H9 (cell line): ENCODE measurements around the gene MYCN. TPM values are rescaled to one million over a fixed set of nuclear protein-coding genes. Genes with fewer than 3 reads are reported as not detected.

Experiments used
- DNase-seq: peaks from one replicate; pipeline ENCODE4 v3.0.0-alpha.2; 2017
- H2AFZ ChIP-seq: one replicate; pipeline ENCODE4 v1.6.1; 2013; ENCODE audit warnings: mild to moderate bottlenecking, low read length, control low read depth, moderate library complexity
- H2AK5ac ChIP-seq: 2 replicates; pipeline ENCODE4 v1.6.1; 2013; ENCODE audit warnings: low read length, control low read depth, mixed read lengths; ENCODE audit not compliant: insufficient read length
- H2BK120ac ChIP-seq: one replicate; pipeline ENCODE4 v1.6.1; 2013; ENCODE audit warnings: low read depth, mild to moderate bottlenecking, low read length, control low read depth, inconsistent platforms; ENCODE audit not compliant: poor library complexity, severe bottlenecking
- H2BK12ac ChIP-seq: 2 replicates; pipeline ENCODE4 v1.6.1; 2013; ENCODE audit warnings: low read length, control low read depth, mixed read lengths, low read depth; ENCODE audit not compliant: insufficient read length
- H2BK15ac ChIP-seq: 2 replicates; pipeline ENCODE4 v1.6.1; 2013; ENCODE audit warnings: low read depth, low read length, control low read depth
- H2BK20ac ChIP-seq: one replicate; pipeline ENCODE4 v1.6.1; 2013; ENCODE audit warnings: low read depth, mild to moderate bottlenecking, low read length, control low read depth, inconsistent platforms; ENCODE audit not compliant: poor library complexity, severe bottlenecking
- H2BK5ac ChIP-seq: 2 replicates; pipeline ENCODE4 v1.6.1; 2013; ENCODE audit warnings: low read length, control low read depth, mixed read lengths; ENCODE audit not compliant: insufficient read length
- H3K14ac ChIP-seq: 2 replicates; pipeline ENCODE4 v1.6.1; 2013; ENCODE audit warnings: low read length, control low read depth; ENCODE audit not compliant: insufficient read depth
- H3K18ac ChIP-seq: 2 replicates; pipeline ENCODE4 v1.6.1; 2013; ENCODE audit warnings: low read depth, mild to moderate bottlenecking, mixed read lengths, low read length, control low read depth; ENCODE audit not compliant: insufficient read length
- H3K23ac ChIP-seq: 2 replicates; pipeline ENCODE4 v1.6.1; 2013; ENCODE audit warnings: low read length, control low read depth, mixed read lengths, low read depth; ENCODE audit not compliant: insufficient read length
- H3K23me2 ChIP-seq: 2 replicates; pipeline ENCODE4 v1.6.1; 2013; ENCODE audit warnings: low read depth, mild to moderate bottlenecking, mixed read lengths, low read length, control low read depth; ENCODE audit not compliant: insufficient read length, poor library complexity, severe bottlenecking
- H3K27ac ChIP-seq: 2 replicates; pipeline ENCODE4 v1.5.1; 2013; ENCODE audit warnings: low read length, control low read depth, mixed read lengths, low read depth; ENCODE audit not compliant: insufficient read length
- H3K27me3 ChIP-seq: 2 replicates; pipeline ENCODE4 v1.6.1; 2013; ENCODE audit warnings: low read length, control low read depth, inconsistent platforms; ENCODE audit not compliant: insufficient read depth
- H3K4ac ChIP-seq: 2 replicates; pipeline ENCODE4 v1.6.1; 2013; ENCODE audit warnings: low read depth, mild to moderate bottlenecking, control low read depth, inconsistent platforms, low read length, moderate library complexity
- H3K4me1 ChIP-seq: 2 replicates; pipeline ENCODE4 v1.6.1; 2013; ENCODE audit warnings: low read length, control low read depth, inconsistent platforms; ENCODE audit not compliant: insufficient read depth
- H3K4me2 ChIP-seq: 2 replicates; pipeline ENCODE4 v1.6.1; 2013; ENCODE audit warnings: low read length, control low read depth, mixed read lengths; ENCODE audit not compliant: insufficient read length, insufficient read depth
- H3K56ac ChIP-seq: 2 replicates; pipeline ENCODE4 v1.6.1; 2013; ENCODE audit warnings: low read depth, mild to moderate bottlenecking, mixed read lengths, low read length, control low read depth; ENCODE audit not compliant: insufficient read length
- H3K79me1 ChIP-seq: 2 replicates; pipeline ENCODE4 v1.6.1; 2013; ENCODE audit warnings: low read depth, mild to moderate bottlenecking, moderate library complexity, low read length, control low read depth, inconsistent platforms; ENCODE audit not compliant: insufficient read depth, poor library complexity, severe bottlenecking
- H3K79me2 ChIP-seq: 2 replicates; pipeline ENCODE4 v1.6.1; 2013; ENCODE audit warnings: low read length, control low read depth, inconsistent platforms; ENCODE audit not compliant: insufficient read depth
- H3K9ac ChIP-seq: 2 replicates; pipeline ENCODE4 v1.6.1; 2013; ENCODE audit warnings: low read length, control low read depth, mixed read lengths; ENCODE audit not compliant: insufficient read length; ENCODE audit errors: extremely low read depth
- H3K9me3 ChIP-seq: one replicate; pipeline ENCODE4 v1.6.1; 2013; ENCODE audit warnings: low read depth, low read length, inconsistent platforms; ENCODE audit not compliant: control insufficient read depth
- H3T11ph ChIP-seq: one replicate; pipeline ENCODE4 v1.6.1; 2013; ENCODE audit warnings: mild to moderate bottlenecking, low read length, control low read depth, inconsistent platforms
- H4K20me1 ChIP-seq: one replicate; pipeline ENCODE4 v1.6.1; 2013; ENCODE audit not compliant: control insufficient read depth, insufficient read length, insufficient read depth
- H4K5ac ChIP-seq: 2 replicates; pipeline ENCODE4 v1.6.1; 2013; ENCODE audit warnings: low read depth, mild to moderate bottlenecking, mixed read lengths, low read length, control low read depth; ENCODE audit not compliant: insufficient read length
- H4K8ac ChIP-seq: replicated peaks from 2 replicates; pipeline ENCODE4 v1.6.1; 2013; ENCODE audit warnings: low read length, control low read depth, mixed read lengths, low read depth; ENCODE audit not compliant: insufficient read length
- H4K91ac ChIP-seq: 2 replicates; pipeline ENCODE4 v1.6.1; 2013; ENCODE audit warnings: low read depth, mild to moderate bottlenecking, moderate library complexity, mixed read lengths, low read length, control low read depth; ENCODE audit not compliant: insufficient read length
- H3K27ac Mint-ChIP-seq, 3 experiments: 2 replicates in 2 of 3; 3 replicates in 1 of 3; pipeline ENCODE4 v1.8.0; 2020 to 2021; ENCODE audit warnings: mixed read lengths in 3 of 3, mild to moderate bottlenecking in 1 of 3, moderate library complexity in 1 of 3
- H3K27me3 Mint-ChIP-seq: 2 replicates; pipeline ENCODE4 v1.8.0; 2021; ENCODE audit warnings: low read depth, mild to moderate bottlenecking, moderate library complexity, mixed read lengths
- H3K36me3 Mint-ChIP-seq, 3 experiments: 2 replicates in 2 of 3; 3 replicates in 1 of 3; pipeline ENCODE4 v1.8.0; 2020 to 2021; ENCODE audit warnings: low read depth in 3 of 3, mixed read lengths in 3 of 3; ENCODE audit not compliant: insufficient read depth in 1 of 3
- H3K4me1 Mint-ChIP-seq, 2 experiments: 2 replicates each; pipeline ENCODE4 v1.8.0; 2020; ENCODE audit warnings: mixed read lengths in 2 of 2
- H3K4me3 Mint-ChIP-seq, 2 experiments: 2 replicates in 1 of 2; 3 replicates in 1 of 2; pipeline ENCODE4 v1.8.0; 2020 to 2021; ENCODE audit warnings: mild to moderate bottlenecking in 2 of 2, mixed read lengths in 2 of 2, moderate library complexity in 1 of 2
- H3K9me3 Mint-ChIP-seq, 2 experiments: 2 replicates in 1 of 2; 3 replicates in 1 of 2; pipeline ENCODE4 v1.8.0; 2020; ENCODE audit warnings: mild to moderate bottlenecking in 2 of 2, mixed read lengths in 2 of 2, moderate library complexity in 1 of 2
- WGBS: extraction: QIAGEN DNeasy Blood & Tissue Kit; methylation state at CpG from one replicate; pipeline ENCODE4 v1.1.7; 2013; ENCODE audit warnings: missing lambda C conversion rate, low lambda C conversion rate, mixed read lengths; ENCODE audit not compliant: insufficient read length; ENCODE audit errors: extremely low coverage; 5-methylcytosine and 5-hydroxymethylcytosine counted together
- total RNA-seq: library from RNA; stranded (reverse); gene quantifications from 2 replicates; pipeline ENCODE4 v1.2.1, GENCODE V29; 2021
- TF ChIP-seq, protein P1 (sequence below): fragments of 200-600 bp; sonication (generic); conservative IDR thresholded peaks from 3 replicates; pipeline ENCODE4 v1.8.0; 2021; ENCODE audit warnings: antibody characterized with exemption, mild to moderate bottlenecking

MYCN gene
- total RNA-seq, 1 experiment from 2014 or later: 100.0 TPM

DNA sequence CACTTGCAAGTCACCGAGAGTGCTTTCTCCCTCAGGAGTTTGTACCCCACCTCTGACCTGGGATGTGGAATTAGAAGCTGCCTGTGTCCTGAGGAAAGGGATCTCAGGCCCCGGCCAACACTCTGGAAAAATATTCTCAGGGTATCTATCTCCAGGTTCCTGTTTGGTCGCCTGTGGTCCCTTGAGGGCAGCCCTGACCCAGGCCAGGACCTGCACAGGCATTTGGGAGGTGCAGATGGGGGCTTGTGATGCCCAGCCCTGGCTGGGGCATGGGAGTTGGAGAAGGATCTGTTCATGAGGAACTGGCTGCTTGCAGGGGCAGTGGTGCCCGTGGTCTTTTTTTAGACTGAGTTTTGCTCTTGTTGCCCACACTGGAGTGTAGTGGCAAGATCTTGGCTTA lies 46.3 kb downstream of the MYCN start:
- H4K5ac ChIP-seq: no peak overlapping the region
- Mint-ChIP-seq H3K27me3 (peaks cover 3% of the 10 kb centered on the region), H3K9me3 (no peaks in the 10 kb centered on the region; a peak in 1 of 5 replicates), H3K27ac (no peak overlapping the region), H3K36me3 (no peaks in the 10 kb centered on the region), H3K4me3 (no peak overlapping the region), H3K4me1 (peaks cover 49% of the 10 kb centered on the region in 2 experiments)
- no peak overlapping the region for H3K56ac ChIP-seq
- peaks cover 16% of the 10 kb centered on the region for H3K4me1 ChIP-seq
- no peak overlapping the region for H3K18ac ChIP-seq
- no peak overlapping the region for H4K8ac ChIP-seq
- no peak for DNase-seq
- peaks cover 3% of the 10 kb centered on the region for H4K20me1 ChIP-seq
- H3K79me2 ChIP-seq: no peaks in the 10 kb centered on the region
- H3K9me3 ChIP-seq: no peaks in the 10 kb centered on the region
- no peak overlapping the region for H3K27ac ChIP-seq
- WGBS: no CpG with 5 or more reads among the region's 4 CpGs
- H3K23ac ChIP-seq: no peak overlapping the region
- H3K4ac ChIP-seq: no peak overlapping the region
- no peak overlapping the region for H2AFZ ChIP-seq
- no peak overlapping the region for H2BK12ac ChIP-seq
- no peak overlapping the region for H2BK120ac ChIP-seq
- H3K9ac ChIP-seq: no peak overlapping the region
- H3K27me3 ChIP-seq: no peaks in the 10 kb centered on the region
- H3K79me1 ChIP-seq: no peaks in the 10 kb centered on the region
- no peak overlapping the region for H2BK20ac ChIP-seq
- no peak overlapping the region for H2BK15ac ChIP-seq
- no peak overlapping the region for H3K14ac ChIP-seq
- no peak overlapping the region for H2AK5ac ChIP-seq
- TF ChIP-seq, protein P1, sequence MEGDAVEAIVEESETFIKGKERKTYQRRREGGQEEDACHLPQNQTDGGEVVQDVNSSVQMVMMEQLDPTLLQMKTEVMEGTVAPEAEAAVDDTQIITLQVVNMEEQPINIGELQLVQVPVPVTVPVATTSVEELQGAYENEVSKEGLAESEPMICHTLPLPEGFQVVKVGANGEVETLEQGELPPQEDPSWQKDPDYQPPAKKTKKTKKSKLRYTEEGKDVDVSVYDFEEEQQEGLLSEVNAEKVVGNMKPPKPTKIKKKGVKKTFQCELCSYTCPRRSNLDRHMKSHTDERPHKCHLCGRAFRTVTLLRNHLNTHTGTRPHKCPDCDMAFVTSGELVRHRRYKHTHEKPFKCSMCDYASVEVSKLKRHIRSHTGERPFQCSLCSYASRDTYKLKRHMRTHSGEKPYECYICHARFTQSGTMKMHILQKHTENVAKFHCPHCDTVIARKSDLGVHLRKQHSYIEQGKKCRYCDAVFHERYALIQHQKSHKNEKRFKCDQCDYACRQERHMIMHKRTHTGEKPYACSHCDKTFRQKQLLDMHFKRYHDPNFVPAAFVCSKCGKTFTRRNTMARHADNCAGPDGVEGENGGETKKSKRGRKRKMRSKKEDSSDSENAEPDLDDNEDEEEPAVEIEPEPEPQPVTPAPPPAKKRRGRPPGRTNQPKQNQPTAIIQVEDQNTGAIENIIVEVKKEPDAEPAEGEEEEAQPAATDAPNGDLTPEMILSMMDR: no peak
- H4K91ac ChIP-seq: no peak overlapping the region
- no peak overlapping the region for H2BK5ac ChIP-seq
- H3K23me2 ChIP-seq: no peaks in the 10 kb centered on the region
- no peak overlapping the region for H3T11ph ChIP-seq
- no peak overlapping the region for H3K4me2 ChIP-seq
